Measurements from ENCODE around the gene PRPF4. TPM values are rescaled to one million over a fixed set of nuclear protein-coding genes. Genes with fewer than 3 reads are reported as not detected.

PRPF4 gene
- total and polyA plus RNA-seq, 4 donors = 7.5 to 20.6 (median 17.3) TPM

- Histone ChIP-seq H3K9me3 (ENCODE audit: control insufficient read depth in 4 of 4, insufficient read depth in 3 of 4, low read length in 3 of 4) (no peaks in the 10 kb centered on the region), H3K36me3 (ENCODE audit: control insufficient read depth in 4 of 4, insufficient read depth in 4 of 4, low read length in 4 of 4) (peaks cover 26 to 43% (median 38%) of the 10 kb centered on the region in 4 donors), H3K9ac (ENCODE audit: insufficient read depth in 1 of 2, low read length in 2 of 2) (no peak overlapping the region), H3K27ac (ENCODE audit: low read depth in 1 of 2, low read length in 1 of 2) (no peak overlapping the region), H3K4me3 (no peak overlapping the region), H3K4me1 (ENCODE audit: control insufficient read depth in 5 of 5, insufficient read depth in 5 of 5, low read length in 5 of 5) (peaks cover 0 to 18% (median 7%) of the 10 kb centered on the region in 5 donors), H3K27me3 (ENCODE audit: control insufficient read depth in 3 of 3, insufficient read depth in 3 of 3, low read length in 2 of 3) (no peaks in the 10 kb centered on the region)
- no peak for TF ChIP-seq CTCF (IDR thresholded peaks at IDR 0.05; ENCODE audit: control extremely low read depth, extremely low read depth)
- DNase-seq (no peak), ATAC-seq (ENCODE audit: insufficient read depth, low FRiP score) (no peak)
- 91 to 93% methylated on average over 4 of the region's 4 CpGs for WGBS, 2 donors
Observed at GRCh38 chr9:113278840-113279239, 3.4 kb downstream of the PRPF4 start.

DNA sequence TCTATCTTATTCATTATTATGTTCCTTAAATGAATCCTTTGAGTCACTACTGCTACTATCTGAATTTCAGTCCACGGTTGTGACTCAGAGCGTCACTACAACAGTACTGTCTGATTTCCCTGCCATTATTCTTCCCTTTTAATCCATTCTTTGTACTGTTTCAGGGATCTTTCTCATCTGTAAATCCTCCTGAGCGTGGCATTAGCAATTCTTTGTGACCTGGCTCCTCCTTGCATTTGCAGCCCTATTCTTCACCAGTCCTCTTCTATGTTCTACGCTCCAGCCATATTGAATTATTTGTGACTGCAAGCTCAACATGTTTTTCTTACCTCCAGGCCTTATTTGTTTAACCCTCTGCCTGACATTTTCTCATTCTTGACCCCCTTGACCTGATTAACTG lies 5.9 kb downstream of the PRPF4 start:
- Histone ChIP-seq H3K27ac (ENCODE audit: low read depth in 1 of 2, low read length in 1 of 2) (no peak overlapping the region), H3K27me3 (ENCODE audit: control insufficient read depth in 3 of 3, insufficient read depth in 3 of 3, low read length in 2 of 3) (no peaks in the 10 kb centered on the region), H3K9ac (ENCODE audit: insufficient read depth in 1 of 2, low read length in 2 of 2) (no peak overlapping the region), H3K36me3 (ENCODE audit: control insufficient read depth in 4 of 4, insufficient read depth in 4 of 4, low read length in 4 of 4) (peaks cover 34 to 60% (median 52%) of the 10 kb centered on the region in 4 donors), H3K4me3 (no peak overlapping the region), H3K4me1 (ENCODE audit: control insufficient read depth in 5 of 5, insufficient read depth in 5 of 5, low read length in 5 of 5) (peaks cover 0 to 4% (median 2%) of the 10 kb centered on the region in 5 donors), H3K9me3 (ENCODE audit: control insufficient read depth in 4 of 4, insufficient read depth in 3 of 4, low read length in 3 of 4) (no peaks in the 10 kb centered on the region)
- 97 to 98% methylated on average over 4 of the region's 4 CpGs for WGBS, 2 donors
- TF ChIP-seq CTCF (IDR thresholded peaks at IDR 0.05; ENCODE audit: control extremely low read depth, extremely low read depth) = no peak
- no peak for DNase-seq
- ATAC-seq (ENCODE audit: insufficient read depth, low FRiP score) = no peak

DNA sequence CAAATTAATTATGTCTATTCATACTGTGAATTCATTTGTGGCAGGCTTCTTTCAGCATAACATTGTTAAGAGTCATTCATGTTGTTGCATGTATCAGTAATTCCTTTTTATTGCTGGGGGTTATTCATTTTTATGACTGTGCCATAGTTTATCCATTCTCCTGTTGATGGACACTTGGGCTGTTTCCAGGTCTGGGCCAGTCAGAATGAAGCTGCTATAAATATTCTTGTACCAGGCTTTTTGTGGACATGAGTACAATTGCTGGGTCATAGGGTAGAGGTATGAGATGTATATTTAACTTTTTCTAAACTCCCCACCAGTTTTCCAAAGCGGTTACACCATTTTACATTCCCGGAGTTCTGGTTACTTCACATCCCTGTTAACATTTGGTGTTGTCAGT lies 13.6 kb downstream of the PRPF4 start:
- H3K4me1 ChIP-seq (ENCODE audit: control insufficient read depth in 5 of 5, insufficient read depth in 5 of 5, low read length in 5 of 5) = no peaks in the 10 kb centered on the region
- DNase-seq (no peak), ATAC-seq (ENCODE audit: insufficient read depth, low FRiP score) (no peak)
- no peak for TF ChIP-seq CTCF (IDR thresholded peaks at IDR 0.05; ENCODE audit: control extremely low read depth, extremely low read depth)
- peaks cover 0 to 1% (median 0%) of the 10 kb centered on the region in 4 donors for H3K9me3 ChIP-seq (ENCODE audit: control insufficient read depth in 4 of 4, insufficient read depth in 3 of 4, low read length in 3 of 4)
- H3K36me3 ChIP-seq (ENCODE audit: control insufficient read depth in 4 of 4, insufficient read depth in 4 of 4, low read length in 4 of 4) = peaks cover 42 to 65% (median 50%) of the 10 kb centered on the region in 4 donors
- H3K27me3 ChIP-seq (ENCODE audit: control insufficient read depth in 3 of 3, insufficient read depth in 3 of 3, low read length in 2 of 3) = no peaks in the 10 kb centered on the region
- H3K27ac ChIP-seq (ENCODE audit: low read depth in 1 of 2, low read length in 1 of 2) = peak overlapping the region in 1 of 2 donors; percentile 43
- WGBS, 2 donors = 95 to 100% methylated on average over 2 of the region's 2 CpGs
- H3K4me3 ChIP-seq = no peak overlapping the region
- no peak overlapping the region for H3K9ac ChIP-seq (ENCODE audit: insufficient read depth in 1 of 2, low read length in 2 of 2)

GRCh38 chr9:113290052-113290607 lies 14.7 kb downstream of the PRPF4 start:
- H3K27ac ChIP-seq (ENCODE audit: low read depth in 1 of 2, low read length in 1 of 2) = no peak overlapping the region
- ATAC-seq (ENCODE audit: insufficient read depth, low FRiP score) (no peak), DNase-seq (no peak)
- H3K27me3 ChIP-seq (ENCODE audit: control insufficient read depth in 3 of 3, insufficient read depth in 3 of 3, low read length in 2 of 3) = no peaks in the 10 kb centered on the region
- no peaks in the 10 kb centered on the region for H3K4me1 ChIP-seq (ENCODE audit: control insufficient read depth in 5 of 5, insufficient read depth in 5 of 5, low read length in 5 of 5)
- WGBS, 2 donors = 89 to 93% methylated on average over 6 of the region's 6 CpGs
- no peak overlapping the region for H3K4me3 ChIP-seq
- no peak overlapping the region for H3K9ac ChIP-seq (ENCODE audit: insufficient read depth in 1 of 2, low read length in 2 of 2)
- no peak for TF ChIP-seq CTCF (IDR thresholded peaks at IDR 0.05; ENCODE audit: control extremely low read depth, extremely low read depth)
- H3K9me3 ChIP-seq (ENCODE audit: control insufficient read depth in 4 of 4, insufficient read depth in 3 of 4, low read length in 3 of 4) = peaks cover 0 to 1% (median 0%) of the 10 kb centered on the region in 4 donors
- peaks cover 39 to 56% (median 41%) of the 10 kb centered on the region in 4 donors for H3K36me3 ChIP-seq (ENCODE audit: control insufficient read depth in 4 of 4, insufficient read depth in 4 of 4, low read length in 4 of 4)

Data from lung (tissue), 12 donors.